ENCODE results near the gene ACOT7.

GRCh38 chr1:6410248-6410893, 16.8 kb upstream of the ACOT7 start:
- TF ChIP-seq YY1 (IDR thresholded peaks at IDR 0.05; ENCODE audit: insufficient read depth, insufficient read length) (no peak), ZNF274 (IDR thresholded peaks at IDR 0.05; ENCODE audit: low read depth, low read length) (no peak)
